AG04449 (cell line): ENCODE measurements around the gene KRT71.

Source experiments
- CTCF ChIA-PET: fragments of 350-600 bp; formaldehyde crosslinking; extraction: SDS; loops from one replicate; lab custom pipeline; 2021; ENCODE audit warnings: antibody characterized with exemption; lab: Yijun Ruan, JAX
- POLR2A ChIA-PET: fragments of 400-600, 350-600 bp; formaldehyde crosslinking; extraction: SDS; loops from one replicate; lab custom pipeline; 2020; ENCODE audit warnings: antibody characterized with exemption, inconsistent platforms; lab: Yijun Ruan, JAX
- DNase-seq: peaks from one replicate; pipeline ENCODE4 v3.0.0-alpha.2; 2010; ENCODE audit warnings: low read depth, low spot score
- H3K4me3 ChIP-seq: 2 replicates; pipeline ENCODE4 v1.5.1; 2011; ENCODE audit warnings: low read depth, mild to moderate bottlenecking, control low read depth, low read length
- TF ChIP-seq, protein P1 (sequence below): IDR thresholded peaks from one replicate; pipeline ENCODE4 v1.5.1; 2011; ENCODE audit warnings: mild to moderate bottlenecking, moderate library complexity, low read length, control low read depth, inconsistent platforms; ENCODE audit not compliant: insufficient read depth; ENCODE audit errors: missing control alignments

KRT71 gene

DNA sequence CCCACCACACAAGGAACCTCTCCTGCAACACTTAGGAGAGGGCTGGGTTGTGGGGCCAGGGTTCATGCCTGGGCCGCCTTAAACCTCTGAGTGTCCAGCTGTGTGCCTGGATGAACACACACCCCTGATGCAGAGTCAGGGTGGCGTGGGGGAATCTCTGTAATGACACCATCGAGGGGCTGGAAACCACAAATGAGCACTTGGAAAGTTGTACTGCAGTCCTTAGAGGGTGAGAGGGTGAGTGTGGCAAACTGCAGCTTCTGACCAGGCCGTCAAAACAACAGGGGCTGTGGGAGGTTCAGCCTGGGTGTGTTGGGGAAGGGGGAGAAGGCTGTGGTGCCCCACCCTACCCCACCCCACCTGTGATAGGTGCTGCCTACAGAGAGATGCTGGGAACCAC is 20.3 kb downstream of the KRT71 start:
- no peak for DNase-seq
- ChIA-PET POLR2A (no interaction called here), CTCF (interaction anchor here (1.1 to 1.3 kb wide), 2 partner anchors 10 to 160 kb away, joined by 3 to 4 read pairs; no protein-coding TSS in a partner anchor)
- TF ChIP-seq, protein P1, sequence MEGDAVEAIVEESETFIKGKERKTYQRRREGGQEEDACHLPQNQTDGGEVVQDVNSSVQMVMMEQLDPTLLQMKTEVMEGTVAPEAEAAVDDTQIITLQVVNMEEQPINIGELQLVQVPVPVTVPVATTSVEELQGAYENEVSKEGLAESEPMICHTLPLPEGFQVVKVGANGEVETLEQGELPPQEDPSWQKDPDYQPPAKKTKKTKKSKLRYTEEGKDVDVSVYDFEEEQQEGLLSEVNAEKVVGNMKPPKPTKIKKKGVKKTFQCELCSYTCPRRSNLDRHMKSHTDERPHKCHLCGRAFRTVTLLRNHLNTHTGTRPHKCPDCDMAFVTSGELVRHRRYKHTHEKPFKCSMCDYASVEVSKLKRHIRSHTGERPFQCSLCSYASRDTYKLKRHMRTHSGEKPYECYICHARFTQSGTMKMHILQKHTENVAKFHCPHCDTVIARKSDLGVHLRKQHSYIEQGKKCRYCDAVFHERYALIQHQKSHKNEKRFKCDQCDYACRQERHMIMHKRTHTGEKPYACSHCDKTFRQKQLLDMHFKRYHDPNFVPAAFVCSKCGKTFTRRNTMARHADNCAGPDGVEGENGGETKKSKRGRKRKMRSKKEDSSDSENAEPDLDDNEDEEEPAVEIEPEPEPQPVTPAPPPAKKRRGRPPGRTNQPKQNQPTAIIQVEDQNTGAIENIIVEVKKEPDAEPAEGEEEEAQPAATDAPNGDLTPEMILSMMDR: no peak
- H3K4me3 ChIP-seq: no peak overlapping the region

DNA sequence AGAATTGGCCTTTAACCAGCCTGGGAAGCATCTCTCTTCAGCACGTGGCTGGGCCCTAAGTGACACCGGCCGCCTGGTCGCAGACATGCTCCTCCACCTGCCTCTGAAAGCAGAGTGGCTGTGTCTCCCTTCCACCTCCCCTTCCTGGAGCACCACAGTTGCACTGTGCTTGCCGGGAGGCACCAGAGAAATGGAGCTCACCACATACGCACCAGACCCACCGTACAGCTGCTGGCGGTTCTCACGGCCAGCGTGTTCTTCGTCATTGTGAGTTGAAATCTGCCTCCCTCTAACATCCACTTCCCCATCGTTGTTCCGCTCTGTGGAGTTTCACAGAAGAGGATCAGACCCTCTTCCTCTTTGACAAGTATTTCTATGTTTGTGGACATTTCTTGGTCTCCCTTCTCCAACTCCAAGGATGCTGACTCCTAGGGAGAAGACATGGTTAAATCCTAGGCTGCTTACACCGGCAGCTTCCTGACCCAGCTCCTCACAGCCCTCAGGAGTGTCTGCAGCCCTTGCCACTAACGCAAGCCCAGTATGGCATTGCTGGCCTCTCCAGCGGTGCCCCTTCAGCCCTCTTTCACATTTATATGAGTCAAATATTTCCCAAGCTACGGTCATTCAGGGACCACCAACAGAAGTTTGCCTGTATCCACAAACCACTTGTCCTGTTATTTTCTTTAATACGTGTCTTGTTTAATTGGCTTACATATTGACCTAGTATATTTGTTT is 21.2 kb downstream of the KRT71 start:
- ChIA-PET CTCF (no interaction called here), POLR2A (no interaction called here)
- no peak for DNase-seq
- TF ChIP-seq, protein P1: no peak
- no peak overlapping the region for H3K4me3 ChIP-seq

DNA sequence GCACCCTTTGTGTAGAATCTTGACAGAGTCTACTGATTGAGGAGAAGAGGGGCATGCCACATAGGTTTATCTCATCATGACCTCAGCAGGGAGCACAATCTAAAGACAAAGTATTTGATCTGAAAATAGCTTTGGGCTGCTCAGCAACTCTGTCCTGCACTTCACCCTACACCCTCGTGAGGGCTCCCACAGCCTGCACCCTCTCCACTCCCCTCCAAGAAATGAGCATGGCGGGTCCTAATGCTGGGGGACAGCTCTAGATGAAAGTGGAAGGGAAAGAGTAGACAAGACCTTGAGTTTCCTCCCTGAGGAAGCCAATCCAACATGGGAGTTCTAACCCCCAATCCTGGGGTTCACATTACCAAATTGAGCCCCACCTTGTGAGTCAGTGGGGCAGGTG is 22.0 kb downstream of the KRT71 start:
- CTCF ChIA-PET: interaction anchor here (1.0 kb wide), 1 partner anchor 22 kb away, joined by 4 read pairs; no protein-coding TSS in a partner anchor
- no peak for DNase-seq
- H3K4me3 ChIP-seq: no peak overlapping the region
- TF ChIP-seq, protein P1: no peak
- POLR2A ChIA-PET: no interaction called here

DNA sequence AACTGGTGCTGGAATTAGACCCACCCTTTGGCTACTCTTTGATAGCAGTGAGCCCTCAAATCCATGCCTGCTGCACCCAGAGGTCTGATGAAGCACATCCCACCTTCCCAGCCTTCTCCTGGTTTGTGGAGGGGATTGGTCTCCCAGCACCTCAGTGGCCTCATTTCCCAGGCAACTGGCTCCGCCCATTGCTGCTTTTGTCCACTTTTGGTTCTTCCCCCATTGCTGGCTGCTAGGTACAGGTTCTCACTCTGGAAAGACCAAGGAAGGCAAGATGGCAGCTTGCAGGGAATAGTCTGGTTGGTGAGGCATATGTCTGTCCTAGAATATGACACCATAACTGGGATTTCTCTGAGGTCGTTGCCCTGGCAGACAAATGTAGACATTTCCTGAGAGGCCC is 22.6 kb downstream of the KRT71 start:
- ChIA-PET POLR2A (no interaction called here), CTCF (interaction anchor here (1.0 kb wide), 1 partner anchor 21 kb away, joined by 4 read pairs; no protein-coding TSS in a partner anchor)
- TF ChIP-seq, protein P1: no peak
- H3K4me3 ChIP-seq: no peak overlapping the region
- no peak for DNase-seq

DNA sequence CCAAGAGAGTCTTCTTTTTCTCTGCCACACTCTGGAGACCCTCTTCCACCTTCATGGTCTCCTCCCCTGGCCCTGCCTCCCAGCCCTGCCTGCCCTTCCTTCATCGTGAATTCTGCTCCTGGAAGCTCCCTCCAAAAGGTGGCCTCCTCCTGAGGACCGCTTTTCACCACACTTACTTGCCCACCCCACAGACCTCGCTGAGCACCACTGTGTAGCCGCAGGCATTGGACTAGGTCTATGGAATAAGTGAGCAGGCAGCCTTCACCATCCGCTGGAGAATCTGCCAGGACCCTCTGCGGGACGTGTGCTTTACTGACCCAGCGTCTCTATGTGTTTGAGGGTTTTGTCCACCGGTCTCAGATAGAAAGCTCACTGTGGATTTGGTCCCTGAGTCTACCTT is 23.1 kb downstream of the KRT71 start:
- TF ChIP-seq, protein P1: no peak
- CTCF ChIA-PET: interaction anchor here (1.0 kb wide), 1 partner anchor 21 kb away, joined by 4 read pairs; no protein-coding TSS in a partner anchor
- POLR2A ChIA-PET: no interaction called here
- H3K4me3 ChIP-seq: no peak overlapping the region
- DNase-seq: no peak

DNA sequence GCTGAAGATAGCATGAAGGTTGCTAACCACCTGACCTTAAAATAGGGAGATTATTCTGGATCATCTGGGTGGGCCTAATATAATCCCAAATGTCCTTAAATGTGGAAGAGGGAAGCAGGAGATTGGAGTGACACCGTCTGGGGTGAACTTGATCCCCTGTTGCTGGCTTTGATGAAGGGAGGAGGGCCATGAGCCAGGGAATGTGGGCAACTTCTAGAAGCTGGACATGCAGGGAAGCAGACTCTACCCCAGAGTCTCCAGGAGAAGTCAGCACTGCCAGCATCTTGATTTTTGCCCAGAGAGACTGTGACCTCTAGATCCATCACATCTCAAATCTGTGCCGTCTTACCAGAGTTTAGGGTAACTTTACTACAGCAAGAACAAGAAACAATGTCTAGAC is 23.5 kb downstream of the KRT71 start:
- no peak for DNase-seq
- ChIA-PET CTCF (no interaction called here), POLR2A (no interaction called here)
- no peak overlapping the region for H3K4me3 ChIP-seq
- TF ChIP-seq, protein P1: no peak
